GM10847 (cell line): ENCODE results near the gene ELL2.

Experiments used
- POLR2A ChIP-seq: IDR thresholded peaks from 2 replicates; pipeline ENCODE4 v1.6.1; 2011; ENCODE audit not compliant: insufficient read length; ENCODE audit errors: extremely low read depth

Gene ELL2

DNA sequence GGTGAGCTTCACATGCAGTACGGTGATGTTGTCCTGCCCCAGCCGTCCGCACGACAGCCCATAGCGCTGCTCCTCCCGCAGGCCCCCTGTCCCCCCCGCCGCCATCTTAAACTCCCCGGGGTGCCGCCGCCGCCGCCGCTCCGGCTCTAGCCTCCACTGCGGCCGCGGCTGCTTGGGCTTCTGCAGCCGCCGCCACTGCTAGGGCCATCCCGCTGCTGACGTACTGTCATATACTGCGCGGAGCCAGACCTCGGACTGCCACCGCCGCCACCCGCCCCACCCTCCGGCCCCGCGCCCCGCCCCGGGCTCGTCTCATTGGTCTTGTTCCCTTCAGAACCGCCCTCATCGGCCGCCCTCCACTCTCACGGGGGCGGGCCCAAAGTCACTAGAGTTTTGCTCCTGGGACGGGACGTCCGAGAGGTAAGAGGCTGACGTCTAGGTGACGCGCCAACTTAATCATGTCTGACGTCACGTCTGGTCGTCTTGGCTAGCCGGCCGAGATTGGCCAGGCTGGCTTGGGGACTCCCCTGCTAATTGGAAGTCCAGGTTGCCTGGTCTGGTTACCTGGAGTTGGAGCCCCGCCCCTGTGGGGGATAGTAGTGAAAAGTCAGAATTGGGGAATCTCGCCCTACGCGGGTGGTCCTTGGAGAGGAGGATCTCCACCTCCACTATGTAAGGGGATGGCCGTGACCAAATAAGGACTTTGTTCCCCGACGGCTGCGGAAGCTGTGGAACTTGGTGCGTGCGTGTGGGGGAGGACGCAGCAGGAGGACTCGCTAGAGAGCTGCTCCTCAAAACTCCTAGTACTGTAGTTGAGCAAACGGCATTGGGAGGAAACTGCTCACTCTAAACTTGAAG, at the start of gene ELL2:
Gene ELL2 (minus strand): TSS at position 235 of the 858 bp plus-strand sequence. CDS start 130 bp downstream, at position 105.
- TF ChIP-seq POLR2A: peak; percentile 79

DNA sequence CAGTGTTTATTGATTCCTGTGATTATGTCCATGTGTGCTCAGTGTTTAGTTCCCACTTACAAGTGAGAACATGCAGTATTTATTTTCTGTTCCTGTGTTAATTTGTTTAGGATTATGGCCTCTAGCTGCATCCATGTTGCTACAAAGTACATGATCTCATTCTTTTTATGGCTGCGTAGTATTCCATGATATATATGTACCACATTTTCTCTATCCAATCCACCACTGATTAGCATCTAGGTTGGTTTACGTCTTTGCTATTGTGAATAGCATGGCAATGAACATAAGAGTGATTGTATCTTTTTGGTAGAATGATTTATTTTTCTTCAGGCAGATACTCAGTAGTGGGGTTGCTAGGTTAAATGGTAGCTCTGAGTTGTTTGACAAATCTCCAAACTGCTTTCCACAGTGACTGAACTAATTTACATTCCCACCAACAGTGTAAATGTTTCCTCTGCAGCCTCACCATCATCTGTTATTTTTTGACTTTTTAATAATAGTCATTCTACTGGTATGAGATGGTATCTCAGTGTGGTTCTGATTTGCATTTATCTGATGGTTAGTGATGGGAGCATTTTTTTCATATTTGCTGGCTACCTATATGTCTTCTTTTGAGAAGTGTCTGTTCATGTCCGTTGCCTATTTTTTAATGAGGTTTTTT, 47.5 kb upstream of the ELL2 start:
- no peak for TF ChIP-seq POLR2A

DNA sequence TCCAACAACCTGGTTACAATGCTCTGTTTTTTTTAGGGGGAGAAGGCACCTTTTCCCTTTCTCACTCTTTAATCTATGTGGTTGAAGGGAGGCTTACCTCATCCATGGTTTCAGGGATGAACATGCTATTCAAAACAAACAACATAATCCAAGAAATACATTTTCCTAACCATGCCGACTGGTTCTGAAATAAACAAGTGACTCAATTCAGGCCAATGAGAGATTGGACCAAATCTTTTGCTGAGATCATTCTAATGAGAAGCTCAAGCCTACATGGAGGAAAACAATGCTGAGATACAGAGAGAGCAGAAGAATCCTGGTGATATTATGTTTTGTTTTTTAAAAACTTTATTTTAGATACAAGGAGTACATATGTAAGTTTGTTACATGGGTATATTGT, 46.8 kb upstream of the ELL2 start:
- no peak for TF ChIP-seq POLR2A

DNA sequence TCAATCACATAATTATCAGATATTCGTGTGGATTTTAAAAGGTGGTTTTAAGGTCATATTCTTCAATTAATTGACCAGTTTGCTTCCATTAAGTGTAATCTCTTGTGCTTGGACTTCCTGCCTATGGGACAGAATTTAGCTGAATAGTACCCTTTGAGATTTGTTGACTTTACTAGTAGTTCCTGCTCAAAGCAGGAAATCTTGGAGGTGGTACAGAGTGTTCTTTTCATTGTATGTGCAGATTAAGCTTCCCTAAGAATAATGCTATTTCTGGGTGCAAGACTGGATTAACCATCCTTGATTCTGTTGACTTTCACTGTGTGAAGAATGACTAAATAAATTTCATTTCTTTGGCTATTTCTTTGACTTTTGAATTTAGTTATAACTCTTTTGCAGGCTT, 45.4 kb upstream of the ELL2 start:
- no peak for TF ChIP-seq POLR2A

DNA sequence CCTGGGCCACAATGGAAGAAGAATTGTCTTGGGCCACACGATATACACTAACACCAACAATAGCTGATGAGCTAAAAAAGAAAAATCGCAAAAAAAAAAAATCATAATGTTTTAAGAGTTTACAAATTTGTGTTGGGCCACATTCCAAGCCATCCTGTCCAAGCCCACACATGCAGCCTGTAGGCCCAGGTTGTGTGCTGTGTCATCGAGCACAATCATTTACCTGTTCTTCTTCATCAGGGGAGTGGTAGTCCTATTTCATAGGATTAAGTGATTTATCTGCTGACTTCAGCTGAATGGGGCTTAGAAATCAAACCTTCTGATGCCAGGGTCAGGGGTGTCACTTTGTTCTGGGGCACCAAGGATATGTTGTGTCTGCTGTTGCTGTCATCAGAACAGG, 44.6 kb upstream of the ELL2 start:
- no peak for TF ChIP-seq POLR2A

DNA sequence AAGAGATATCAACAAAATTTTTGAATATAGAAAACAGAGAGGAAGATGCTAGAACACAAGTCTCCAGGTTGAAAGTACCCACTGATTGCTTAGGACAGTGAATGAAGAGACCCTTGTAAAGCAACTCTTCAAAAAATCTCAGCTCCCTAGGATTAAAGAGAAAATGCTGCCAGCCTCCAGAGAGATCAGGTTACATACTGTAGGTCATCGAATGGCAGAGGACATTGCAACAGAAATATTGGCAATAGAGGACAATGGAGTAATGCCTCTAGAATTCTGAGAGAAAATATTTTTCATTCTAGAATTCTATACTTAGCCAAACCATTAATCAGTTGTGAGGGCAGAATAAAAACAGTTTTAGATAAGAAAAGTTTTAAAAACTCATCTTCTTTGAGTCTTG, 43.1 kb upstream of the ELL2 start:
- no peak for TF ChIP-seq POLR2A

DNA sequence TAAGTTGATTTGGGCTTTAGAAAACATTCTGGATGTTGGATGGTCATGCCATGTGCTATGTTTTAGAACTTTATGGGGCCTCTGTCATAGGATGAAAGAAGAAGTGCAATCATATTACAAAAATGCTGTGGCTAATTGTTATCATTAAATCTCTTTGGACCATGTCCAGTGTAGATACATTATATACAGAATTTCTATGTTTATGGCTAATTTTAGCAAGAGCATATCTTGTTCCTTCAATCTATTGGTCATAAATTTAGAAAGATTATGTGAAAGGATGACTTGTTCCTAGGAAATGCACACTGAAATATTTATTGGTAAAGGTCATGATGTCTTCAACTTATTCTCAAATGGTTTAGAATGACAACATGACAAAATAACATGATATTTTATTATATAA, 42.4 kb upstream of the ELL2 start:
- no peak for TF ChIP-seq POLR2A

DNA sequence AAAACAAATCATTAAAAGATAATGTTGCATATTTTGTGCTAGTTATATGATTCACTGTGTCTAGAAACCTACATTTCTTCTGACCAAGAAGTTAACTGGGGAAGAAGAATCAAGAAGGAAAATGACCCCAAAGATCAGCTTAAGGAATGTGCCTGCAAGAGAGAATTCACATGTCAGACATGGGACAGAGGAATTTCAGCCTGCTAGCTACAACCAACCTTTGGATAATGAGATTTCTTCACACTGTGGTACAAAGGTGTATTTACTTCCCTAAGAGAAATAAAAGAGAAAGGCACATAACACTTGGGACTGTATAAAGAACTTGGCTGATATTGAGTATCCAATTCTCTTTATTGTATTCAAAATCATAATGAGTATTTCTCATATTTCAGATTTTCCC, 39.6 kb upstream of the ELL2 start:
- TF ChIP-seq POLR2A: no peak

DNA sequence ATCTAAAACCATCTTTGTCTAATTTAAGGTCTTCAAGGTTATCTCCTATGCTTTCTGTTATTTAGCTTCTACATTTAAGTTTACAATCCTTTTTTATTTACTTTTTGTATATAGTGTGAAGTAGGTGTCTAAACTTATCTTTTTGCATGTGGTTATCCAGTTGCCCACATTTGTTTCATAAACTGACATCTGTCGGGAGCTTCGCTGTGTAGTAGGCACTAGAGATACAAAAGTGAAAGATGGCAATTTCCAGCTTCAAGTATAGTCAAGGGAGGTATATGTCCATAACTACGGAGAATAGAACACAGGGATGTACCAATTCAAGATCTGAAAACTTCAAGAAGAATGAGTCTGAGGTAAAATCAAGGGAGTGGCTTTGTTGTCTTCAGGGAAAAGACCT, 38.7 kb upstream of the ELL2 start:
- no peak for TF ChIP-seq POLR2A

DNA sequence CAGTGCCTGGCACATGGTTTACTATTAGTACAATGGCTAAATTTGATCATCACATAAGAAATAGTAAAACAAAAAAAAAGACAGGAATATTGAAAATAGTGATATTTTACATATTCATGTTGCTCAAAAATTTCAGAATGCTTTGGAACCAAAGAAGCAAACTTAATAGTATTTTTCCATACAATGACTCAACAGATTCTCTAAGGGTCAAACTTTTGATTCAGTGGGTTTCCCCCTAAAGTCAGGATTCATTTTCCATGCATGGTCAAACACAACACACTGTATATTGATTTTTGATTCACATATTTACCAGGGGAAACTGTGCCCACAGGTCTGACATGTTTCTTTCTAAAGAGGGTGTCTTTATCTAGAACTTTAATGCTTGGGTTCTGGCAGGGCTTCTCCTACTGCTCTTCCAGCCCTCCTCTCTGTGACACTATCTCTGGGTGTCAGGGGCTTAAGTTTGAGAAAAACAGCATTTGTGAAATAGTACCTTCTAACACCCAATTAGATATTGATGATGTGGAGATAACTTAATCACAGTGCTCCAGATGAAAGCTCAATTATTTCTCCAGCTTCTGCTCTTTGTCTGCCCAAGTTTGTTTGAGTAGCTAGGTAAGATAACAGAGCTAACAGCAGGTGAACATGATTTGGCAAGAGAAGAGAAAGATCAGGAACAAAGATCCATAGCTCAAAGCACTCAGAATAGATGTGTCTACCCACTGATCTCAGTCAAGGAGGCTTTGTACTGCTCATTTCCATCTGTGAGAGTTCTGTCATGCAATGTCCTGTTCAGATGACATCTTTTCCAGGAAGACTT, 35.5 kb upstream of the ELL2 start:
- TF ChIP-seq POLR2A: no peak

DNA sequence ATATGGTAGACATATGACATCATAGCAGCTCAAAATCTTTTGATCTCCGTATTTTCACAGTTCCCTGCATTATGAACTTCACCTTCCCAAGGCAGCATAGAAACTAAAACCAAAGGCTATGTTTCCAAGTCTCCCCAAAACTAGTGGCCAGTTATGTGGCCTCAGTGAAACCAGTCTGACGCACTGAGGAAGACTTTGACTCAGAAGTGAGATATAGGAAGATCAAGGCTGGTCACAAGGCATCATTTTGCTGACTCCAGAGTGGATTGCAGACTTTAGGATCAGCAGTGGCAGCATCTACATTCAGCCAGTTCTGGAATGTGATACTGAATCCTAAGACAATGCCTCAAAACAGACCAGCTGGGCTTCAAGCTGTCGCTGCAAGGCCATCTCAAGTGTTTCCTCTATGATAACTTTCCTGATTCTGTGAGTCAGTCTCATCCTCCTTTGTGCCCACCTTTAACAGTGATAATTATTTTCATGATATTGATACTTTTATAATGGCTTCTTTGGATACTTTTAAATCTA, 34.4 kb upstream of the ELL2 start:
- TF ChIP-seq POLR2A: no peak

DNA sequence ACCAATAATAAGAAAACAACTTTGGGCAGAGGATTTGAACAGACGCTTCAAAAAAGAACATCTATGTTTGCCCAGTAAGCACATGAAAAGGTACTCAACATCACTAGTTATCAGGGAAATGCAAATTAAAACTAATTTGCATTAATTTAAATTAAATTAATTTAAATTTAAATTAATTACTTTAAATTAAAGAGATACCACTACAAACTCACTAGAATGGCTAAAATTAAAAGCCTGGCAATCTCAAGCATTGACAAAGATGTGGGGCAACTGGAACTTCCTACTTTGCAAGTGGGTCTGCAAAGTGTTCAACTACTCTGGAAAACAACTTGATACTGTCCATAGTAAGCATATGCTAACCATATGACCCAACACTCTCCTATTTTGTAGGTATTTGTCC, 32.1 kb upstream of the ELL2 start:
- no peak for TF ChIP-seq POLR2A

DNA sequence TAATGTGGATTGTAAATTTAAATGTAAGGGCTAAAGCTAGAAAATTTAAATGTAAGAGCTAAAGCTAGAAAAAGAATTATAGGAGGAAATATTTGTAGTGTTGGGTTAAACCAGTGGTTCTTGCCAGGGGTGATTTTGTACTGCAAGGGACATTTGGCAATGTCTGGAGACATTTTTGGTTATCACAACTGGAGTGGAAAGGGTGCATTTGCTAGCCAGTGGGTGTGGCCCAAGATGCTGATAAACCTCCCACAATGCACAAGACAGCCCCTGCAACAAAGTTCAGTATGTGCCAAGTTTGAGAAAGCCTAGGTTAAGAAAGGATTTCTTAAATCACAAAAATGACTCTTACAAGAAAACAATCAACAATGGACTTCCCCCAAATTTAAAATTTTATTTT, 31.6 kb upstream of the ELL2 start:
- TF ChIP-seq POLR2A: no peak

DNA sequence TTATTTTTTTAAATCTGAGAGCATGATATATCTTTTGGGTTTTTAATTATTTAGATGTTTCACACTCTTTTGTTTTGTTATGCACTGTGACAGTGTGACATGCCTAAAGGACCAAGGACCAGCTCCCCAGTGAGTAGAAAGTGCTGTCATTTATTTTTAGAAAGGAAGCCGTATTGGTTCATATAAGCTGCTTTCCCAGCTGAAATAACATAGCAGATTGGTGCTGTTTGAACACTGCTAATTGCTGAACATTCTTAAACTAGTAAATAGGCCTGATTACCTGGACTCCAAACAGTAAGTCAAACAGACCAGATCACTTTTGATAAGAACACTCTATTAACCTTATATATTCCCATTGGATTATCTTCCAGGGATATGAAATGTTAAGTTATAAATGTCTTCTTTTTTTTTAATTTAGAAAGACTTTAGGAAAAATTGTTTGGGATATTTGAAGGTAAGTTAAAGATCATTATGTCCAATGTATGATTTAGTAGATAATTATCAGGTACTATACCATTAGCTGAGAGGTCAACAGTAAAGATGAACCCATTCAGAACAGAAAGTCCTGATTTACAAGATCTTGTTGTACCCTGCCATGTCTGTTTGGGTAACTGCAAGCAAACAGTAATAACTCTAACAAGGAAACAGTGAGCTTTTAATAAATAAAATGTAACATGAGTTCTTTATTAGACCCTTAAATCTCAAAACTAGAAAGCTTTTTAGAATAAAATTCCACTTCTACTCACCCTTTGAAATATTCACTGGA, 27.8 kb upstream of the ELL2 start:
- TF ChIP-seq POLR2A: no peak

DNA sequence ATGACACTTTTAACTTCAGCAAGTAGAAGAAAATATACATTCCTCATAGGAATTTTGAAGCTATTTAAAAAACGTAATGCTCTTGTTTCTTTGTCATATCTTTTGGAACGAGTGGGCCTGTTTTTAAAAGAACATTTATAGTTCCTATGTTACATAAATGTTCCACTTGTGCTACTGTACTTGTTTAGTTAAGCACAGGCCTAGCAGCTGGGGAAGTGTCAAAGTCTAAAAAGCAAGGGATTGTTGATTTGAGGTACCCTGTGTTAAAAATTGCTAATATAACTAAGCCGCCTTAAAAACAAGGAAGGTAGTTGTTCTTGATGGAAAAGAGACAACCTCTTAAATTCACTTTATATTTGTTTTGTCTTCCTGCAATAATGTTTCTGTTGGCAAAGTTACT, 27.2 kb upstream of the ELL2 start:
- TF ChIP-seq POLR2A: no peak

DNA sequence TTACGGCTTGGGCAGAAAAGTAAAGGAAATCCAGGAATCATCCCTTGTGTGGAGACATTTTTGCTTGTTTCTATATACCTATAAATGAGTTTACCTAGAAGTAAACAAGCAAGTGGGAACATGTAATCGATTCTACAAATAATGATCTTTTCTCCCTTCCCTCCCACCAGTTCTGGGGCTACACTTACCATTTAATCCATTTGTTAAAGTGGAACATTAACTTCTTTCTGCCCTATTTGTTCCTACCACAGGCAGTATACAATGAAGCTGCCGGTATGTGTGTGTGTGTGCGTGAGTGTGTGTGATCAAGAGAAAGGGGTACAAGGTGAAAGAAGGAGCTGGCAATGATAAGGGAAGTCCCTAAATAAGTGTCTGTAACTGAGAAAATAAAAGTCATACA, 26.4 kb upstream of the ELL2 start:
- TF ChIP-seq POLR2A: no peak
